NCI-H146 treated with DMSO at 0.1 percent for 48 hours (cell line): Measurements from ENCODE around the gene FEZ2.

ENCODE experiments used
- DNase-seq: peaks from one replicate; lab custom pipeline; 2025; ENCODE audit not compliant: unreplicated experiment; lab: John Stamatoyannopoulos, UW

Gene FEZ2

GRCh38 chr2:36587556-36587955 lies 10.4 kb downstream of the FEZ2 start:
- no peak for DNase-seq

GRCh38 chr2:36587101-36587500 lies 10.9 kb downstream of the FEZ2 start:
- DNase-seq, result no peak

- DNase-seq, result no peak
Observed at GRCh38 chr2:36586672-36587071, 11.3 kb downstream of the FEZ2 start.

GRCh38 chr2:36584148-36584794 lies 13.7 kb downstream of the FEZ2 start:
- DNase-seq, result no peak

- no peak for DNase-seq
Observed at GRCh38 chr2:36582951-36583350, 15.0 kb downstream of the FEZ2 start.

GRCh38 chr2:36582538-36582937 lies 15.4 kb downstream of the FEZ2 start:
- DNase-seq, result no peak

- DNase-seq, result no peak
Observed at GRCh38 chr2:36579297-36579664, 18.7 kb downstream of the FEZ2 start.

GRCh38 chr2:36578343-36579296 lies 19.3 kb downstream of the FEZ2 start:
- no peak for DNase-seq

- no peak for DNase-seq
Observed at GRCh38 chr2:36577884-36578283, 20.1 kb downstream of the FEZ2 start.

- DNase-seq, result no peak
Observed at GRCh38 chr2:36574560-36574959, 23.4 kb downstream of the FEZ2 start.

GRCh38 chr2:36573165-36573564 lies 24.8 kb downstream of the FEZ2 start:
- DNase-seq, result no peak

GRCh38 chr2:36572719-36573059 lies 25.3 kb downstream of the FEZ2 start:
- no peak for DNase-seq

GRCh38 chr2:36572054-36572718 lies 25.8 kb downstream of the FEZ2 start:
- no peak for DNase-seq

- no peak for DNase-seq
Observed at GRCh38 chr2:36570416-36570815, 27.6 kb downstream of the FEZ2 start.

- DNase-seq, result no peak
Observed at GRCh38 chr2:36569267-36569856, 28.6 kb downstream of the FEZ2 start.

- DNase-seq, result no peak
Observed at GRCh38 chr2:36568516-36569246, 29.3 kb downstream of the FEZ2 start.

- DNase-seq, result no peak
Observed at GRCh38 chr2:36567711-36568408, 30.1 kb downstream of the FEZ2 start.

- no peak for DNase-seq
Observed at GRCh38 chr2:36566887-36567286, 31.1 kb downstream of the FEZ2 start.

GRCh38 chr2:36565712-36566111 lies 32.3 kb downstream of the FEZ2 start:
- no peak for DNase-seq

GRCh38 chr2:36564377-36564930 lies 33.5 kb downstream of the FEZ2 start:
- no peak for DNase-seq
